GM19463 (cell line): ENCODE data around the gene SH3PXD2A.
"Not testable (repeated sequence)": the region's sequence is repeated elsewhere in the genome, so short reads cannot be mapped to it uniquely, and the experiment has no call there.

ENCODE experiments used
- ATAC-seq: cut with Tn5 transposase; IDR thresholded peaks from one replicate; pipeline ENCODE4 v1.9.1; 2021; ENCODE audit warnings: mild to moderate bottlenecking, moderate library complexity; ENCODE audit not compliant: unreplicated experiment

Gene SH3PXD2A

DNA sequence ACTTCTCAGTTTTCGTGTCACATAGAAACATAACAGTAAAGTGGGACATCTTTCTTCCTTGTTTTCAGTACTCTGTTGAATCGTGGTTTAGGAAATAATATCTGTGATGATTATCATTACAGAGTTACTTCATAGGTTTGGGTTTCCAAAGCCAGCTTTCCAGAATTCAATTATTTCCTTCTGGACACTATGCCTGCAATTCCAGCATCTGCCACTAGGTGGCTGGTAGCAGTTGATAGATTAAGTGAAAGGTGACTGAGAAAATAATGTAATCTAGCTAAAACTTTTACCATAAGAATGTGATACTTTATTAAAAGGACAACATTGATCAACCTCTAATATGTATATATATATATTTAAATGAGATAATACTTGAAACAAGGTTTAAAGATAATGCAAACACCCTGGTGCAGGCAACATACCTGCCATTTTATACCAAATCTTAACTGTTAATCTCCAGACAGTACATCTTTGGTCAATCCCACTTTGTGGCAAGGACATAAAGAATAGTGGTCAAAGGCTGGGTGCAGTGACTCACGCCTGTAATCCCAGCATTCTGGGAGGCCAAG, 102.6 kb downstream of the SH3PXD2A start:
- ATAC-seq, result no peak

DNA sequence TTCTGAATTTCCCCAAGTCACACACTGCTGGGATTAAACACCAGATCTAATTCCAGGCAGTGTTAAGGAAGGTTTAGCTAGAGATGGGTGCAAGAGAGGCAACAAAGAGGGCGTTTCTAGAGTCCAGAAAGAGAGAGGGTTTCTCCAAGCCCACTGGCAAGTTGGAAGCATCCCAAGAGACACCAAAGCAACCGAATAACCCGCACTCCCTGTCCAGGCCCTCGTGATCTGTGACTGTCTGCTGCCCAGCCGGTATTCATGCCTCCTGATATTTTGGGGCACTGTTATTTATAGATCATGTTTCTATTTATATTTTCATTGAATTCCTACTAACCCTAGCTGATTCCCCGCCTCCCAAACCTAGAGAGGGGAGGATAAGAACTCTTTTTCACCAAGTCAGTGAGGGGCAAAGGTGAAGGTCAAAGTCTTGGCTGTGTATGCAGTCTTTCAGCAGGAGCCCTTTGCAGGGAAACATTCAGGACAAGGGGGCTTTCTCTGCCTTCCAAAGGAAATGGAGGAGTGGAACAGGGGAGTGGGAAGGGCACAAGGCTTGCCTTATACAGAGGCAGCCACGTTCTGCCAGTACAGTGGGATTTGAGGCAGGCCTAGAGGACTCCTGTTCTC, 103.6 kb downstream of the SH3PXD2A start:
- no peak for ATAC-seq

DNA sequence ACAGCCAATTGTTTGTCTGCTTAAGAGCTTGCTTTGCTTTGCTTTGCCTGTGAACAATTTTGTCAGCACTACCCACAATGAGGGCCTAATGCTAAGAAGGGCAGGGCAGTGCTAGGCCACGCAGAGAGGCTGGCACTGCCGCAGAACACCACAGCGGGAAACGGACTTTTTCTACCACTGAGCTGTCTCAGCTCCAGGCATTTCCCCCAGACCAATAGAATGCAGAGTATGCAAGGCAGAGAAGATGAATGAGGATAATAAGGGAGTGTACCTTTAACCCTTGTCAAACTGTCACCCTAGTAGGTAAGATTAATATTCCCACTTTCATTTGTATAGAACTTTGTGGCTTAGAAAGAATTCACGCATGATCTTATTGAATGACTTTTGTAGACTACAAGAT, 104.5 kb downstream of the SH3PXD2A start:
- no peak for ATAC-seq

DNA sequence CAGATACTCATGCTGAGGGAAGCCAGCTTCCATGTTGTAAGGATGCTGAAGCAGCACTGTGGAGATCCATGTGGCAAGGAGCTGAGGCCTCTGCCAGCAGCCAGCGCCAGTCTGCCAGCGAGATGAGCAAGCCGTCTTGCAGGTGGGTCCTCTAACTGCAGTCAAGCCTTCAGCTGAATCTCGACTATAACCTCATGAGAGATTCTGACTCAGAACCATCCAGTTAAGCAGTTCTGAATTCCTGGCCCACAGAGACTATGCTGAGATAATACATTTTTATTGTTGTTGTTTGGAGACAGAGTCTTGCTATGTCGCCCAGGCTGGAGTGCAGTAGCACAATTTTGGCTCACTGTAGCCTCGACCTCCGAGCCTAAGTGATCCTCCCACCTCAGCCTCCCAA, 105.6 kb downstream of the SH3PXD2A start:
- ATAC-seq, result no peak

DNA sequence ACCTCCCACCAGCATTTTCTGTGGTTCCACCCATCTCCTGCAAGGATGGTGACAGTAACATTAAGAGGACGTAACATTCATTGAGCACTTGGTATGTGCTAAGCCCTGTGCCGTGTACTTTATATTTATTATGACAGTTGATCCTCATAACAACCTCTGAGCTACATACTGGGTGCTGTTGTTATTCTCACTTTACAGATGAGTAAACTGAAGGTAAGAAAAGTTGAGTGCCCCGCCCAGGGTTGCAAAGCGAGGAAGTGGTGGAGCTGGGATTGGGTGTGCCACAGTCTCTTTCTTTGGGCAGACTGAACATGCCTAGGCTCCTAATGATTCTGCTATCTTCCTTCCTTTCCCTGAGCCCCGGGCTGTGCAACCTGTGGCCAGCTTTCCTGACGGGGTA, 107.4 kb downstream of the SH3PXD2A start:
- no peak for ATAC-seq

DNA sequence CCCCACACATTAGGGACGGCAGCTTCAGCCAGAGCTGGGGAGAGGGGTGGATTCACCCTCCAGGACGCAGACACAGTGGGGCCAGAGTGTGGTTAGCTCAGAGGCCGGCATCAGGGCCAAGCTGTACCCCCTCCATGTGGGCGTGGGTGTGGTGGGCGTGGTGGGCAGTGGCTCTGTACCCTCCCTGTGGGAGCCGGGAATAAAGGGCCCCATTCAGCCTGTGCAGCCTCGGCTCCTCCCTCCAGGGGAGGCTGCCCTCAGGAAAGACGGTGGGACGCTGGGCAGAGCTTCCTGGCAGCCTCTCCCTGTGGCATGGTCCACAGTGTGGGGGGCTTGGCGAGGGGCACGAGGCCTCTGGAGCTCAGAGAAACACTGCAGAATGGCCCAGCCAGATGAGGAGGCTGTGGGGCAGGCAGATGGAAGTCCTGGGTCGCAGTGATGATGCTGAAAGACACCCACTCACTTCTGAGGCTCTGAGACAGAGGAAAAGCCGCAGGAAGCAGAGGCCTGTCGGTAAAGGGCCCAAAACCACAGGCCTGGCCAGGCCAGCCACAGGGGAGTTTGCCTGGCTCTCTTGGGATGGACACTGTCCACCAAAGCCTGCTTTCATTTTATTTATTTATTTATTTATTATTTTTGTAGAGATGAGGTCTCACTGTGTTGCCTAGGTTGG, 108.0 kb downstream of the SH3PXD2A start:
- ATAC-seq, result no peak

DNA sequence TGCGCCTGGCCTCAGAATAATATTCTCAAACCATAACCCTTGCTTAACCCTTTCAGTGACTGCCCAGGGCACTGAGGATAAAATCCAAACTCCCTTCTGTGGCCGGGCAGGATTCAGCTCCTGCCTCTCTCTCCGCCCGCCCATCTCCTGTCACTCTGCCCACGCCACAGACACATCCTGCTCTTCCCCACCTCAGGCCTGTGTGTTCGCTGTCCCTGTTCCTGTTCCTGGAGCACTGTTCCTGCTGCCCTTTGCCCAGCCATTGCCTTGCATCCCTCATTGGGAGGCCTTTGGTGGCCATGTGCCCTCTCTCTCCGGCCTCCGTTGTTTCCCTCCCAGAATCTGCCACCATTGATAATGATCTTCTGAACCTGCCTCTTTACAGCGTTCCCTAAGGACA, 108.8 kb downstream of the SH3PXD2A start:
- no peak for ATAC-seq

DNA sequence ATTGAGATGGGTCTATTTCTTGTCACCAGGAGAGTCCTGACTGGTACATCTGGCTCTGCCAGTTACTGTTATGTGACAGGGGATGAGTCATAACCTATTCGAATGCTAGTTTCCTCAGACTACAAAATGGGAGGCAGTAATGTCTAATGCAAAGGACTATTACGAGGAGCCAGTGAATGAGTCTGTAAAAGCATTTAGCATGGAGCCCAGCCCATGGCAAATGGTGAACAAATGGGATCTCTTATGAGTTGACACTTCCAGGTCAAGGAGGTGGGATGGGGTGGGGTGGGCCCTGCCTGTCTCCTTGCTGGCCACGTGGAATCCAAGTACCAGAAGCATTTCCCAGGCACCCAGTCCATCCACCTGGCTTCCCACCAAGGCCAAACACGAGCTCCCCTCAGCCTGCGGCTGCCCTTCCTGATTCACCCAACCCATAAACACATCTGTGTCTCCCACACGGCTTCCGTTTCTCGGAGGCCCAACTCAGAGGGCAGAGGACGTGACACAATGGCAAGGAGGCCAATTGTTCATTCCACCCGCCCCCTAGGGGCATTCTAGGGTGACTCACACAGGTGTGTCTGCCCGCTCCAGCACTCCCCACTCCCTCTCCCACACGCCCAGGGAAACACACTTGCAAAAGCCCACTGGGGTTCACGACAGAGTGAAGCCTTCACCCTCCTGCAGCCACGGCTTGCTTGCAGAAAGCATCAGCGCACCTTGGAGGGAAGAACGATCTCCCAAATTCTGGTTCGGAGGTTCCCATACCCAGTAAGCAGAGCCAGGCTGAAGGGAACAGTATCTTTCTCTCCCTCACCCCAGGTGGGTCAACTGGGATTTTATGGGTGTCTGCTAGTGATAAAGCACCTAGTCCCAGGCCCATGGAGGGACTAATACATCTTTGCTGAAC, 109.8 kb downstream of the SH3PXD2A start:
- no peak for ATAC-seq

DNA sequence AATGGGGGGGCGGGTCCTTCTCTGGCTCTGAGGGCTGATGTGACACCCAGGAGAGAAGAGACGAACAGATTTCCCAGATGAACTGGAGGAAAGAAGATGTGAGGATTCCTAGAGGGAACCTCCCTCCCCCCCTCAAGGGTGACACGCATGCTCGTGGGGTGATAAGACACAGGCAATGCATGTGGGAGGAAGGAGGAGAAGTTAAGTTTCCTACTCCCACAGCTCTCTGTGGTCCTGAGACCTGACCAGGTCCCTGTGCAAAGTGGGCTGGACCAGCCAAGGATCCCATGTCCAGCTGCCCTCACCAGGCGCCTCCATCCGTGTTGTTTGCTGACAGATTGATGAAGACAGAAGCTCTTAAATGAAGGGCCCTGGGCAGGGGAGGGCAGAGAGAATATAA, 112.6 kb downstream of the SH3PXD2A start:
- no peak for ATAC-seq

DNA sequence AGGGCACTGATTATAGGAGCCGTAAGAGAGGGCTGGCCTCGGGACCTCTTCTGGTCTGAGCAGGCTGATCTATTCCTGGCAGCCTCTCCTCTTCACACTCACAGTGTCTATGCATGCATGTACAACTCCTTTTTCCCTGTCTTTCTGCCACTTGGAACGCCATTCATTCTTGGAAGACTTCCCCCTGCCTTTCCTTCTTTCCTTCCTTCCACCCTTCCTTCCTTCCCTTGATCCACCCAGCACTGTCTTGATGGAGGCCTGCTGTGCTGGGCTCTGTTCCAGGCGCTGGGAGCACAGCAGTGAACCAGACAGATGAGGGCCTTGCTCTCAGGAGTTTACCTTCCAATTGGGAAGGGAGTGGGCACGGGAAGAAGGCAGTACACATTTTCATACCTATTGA, 114.8 kb downstream of the SH3PXD2A start:
- no peak for ATAC-seq

DNA sequence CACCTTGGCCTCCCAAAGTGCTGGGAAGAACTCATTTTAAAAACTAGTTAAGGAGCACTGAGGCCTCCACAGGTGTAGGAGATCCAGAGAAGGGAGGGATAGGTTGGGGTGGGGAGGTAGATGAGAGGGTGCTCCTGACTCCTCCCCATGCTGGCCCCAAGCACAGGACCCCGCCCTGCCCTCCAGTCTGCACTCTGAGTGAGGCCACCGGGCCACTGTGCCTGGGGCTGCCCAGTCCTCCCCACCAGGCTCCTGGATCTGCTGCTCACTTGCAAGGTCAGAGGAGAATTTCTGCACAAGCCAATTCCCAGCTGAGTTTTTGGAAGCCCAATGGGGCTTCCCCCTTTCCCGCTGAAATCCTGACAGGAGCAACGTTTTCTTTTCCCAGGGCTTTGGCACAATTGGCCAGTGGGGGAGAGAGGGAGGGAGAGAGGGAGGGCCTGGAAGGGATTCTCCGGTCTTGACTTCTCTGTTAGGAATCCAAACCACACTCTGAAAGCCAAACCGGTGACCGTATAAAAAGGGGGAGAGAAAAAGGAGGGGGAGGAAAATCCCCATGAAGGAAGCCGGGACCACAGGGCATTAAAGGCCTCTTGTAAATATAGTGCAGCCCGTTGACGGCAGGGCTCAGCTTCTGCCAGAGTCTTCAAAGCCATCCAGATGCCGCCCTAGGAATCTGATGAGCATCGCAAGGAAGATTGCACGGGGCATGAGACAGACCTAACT, 116.2 kb downstream of the SH3PXD2A start:
- ATAC-seq, result no peak

DNA sequence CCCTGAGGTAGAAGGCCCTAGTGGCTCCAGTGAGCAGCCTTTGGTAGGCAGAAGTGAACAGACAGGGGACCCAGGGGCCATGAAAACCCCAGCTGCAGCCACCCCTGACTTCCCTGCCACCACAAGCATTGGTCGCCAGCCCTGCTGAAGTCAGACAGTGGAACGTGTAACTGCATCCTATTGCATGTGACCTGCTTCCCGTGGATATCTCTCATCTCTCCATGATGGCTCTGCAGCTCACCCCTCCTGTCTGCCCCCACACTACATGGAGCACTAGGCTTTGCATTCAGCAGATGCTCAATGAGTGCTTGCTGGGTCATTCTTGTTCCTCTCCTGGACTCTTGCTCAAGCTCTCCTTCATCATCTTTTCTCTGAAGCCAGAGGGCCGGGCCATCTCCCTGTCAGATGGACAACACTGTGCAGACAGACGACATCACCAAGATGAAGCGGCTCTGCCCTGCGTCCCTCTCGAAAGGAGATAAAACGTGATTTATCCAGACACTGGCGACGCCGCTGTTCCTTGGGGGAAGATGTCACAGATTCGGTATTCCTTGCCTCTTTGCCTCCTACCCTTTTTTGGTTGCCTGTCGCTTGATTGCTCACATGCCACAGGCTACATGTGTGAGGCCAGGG, 117.5 kb downstream of the SH3PXD2A start:
- no peak for ATAC-seq

DNA sequence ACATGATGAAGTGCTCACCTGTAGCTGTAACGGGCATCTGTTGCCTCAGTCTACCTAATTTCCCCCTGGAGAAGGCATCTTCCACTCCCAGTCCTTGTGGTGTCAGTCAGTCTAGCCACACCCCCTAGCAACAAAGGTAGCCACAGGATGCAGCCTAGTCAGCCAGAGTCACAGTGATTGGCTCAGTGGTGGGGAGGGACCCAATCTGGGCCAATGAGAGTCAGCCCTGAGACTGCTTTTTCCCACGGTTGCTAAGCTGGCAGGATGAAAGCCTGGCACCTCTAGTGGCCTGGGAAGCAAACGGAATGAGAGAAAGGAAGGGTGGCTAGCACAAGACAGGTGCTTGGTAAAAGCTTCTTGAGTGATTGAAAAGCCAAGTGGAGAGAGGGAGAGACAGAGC, 118.6 kb downstream of the SH3PXD2A start:
- ATAC-seq, result peak; percentile 71

DNA sequence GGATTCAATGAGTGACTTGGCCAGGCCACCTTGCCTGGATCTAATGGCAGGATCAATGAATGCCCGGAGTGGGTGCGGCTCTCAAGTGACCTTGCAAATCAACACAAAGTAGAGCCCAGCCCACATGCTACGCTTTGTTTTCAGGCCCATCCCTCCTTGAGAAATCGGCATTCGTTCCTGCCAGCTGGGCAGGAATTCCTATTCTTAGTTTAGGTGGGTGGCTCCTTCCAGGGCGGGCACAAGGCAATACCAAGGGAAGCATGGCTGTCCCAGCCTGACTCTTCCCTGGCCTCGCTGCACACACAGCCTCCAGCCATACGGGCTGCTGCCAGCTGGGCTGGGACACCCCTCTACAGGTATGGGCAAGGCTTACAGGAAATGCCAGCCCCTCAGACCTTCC, 119.3 kb downstream of the SH3PXD2A start:
- no peak for ATAC-seq

DNA sequence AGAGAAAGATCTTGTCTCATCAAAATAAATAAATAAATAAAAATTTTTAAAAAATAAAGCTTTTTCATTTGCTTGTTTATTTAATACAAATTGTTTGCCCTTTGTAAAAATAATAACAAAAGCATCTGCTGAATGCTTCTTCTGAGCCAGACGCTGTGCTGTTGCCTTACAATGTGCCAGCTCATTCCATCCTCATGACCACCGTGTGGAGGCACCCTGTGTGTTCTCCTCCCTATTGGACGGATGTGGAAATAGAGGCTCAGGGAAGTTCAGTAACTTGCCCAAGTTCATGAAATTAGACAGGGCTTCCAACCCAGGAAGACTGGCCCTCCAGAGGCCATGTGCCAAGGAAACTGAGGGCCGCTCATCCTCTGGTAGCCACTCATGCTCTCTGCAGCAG, 120.6 kb downstream of the SH3PXD2A start:
- ATAC-seq, result no peak

DNA sequence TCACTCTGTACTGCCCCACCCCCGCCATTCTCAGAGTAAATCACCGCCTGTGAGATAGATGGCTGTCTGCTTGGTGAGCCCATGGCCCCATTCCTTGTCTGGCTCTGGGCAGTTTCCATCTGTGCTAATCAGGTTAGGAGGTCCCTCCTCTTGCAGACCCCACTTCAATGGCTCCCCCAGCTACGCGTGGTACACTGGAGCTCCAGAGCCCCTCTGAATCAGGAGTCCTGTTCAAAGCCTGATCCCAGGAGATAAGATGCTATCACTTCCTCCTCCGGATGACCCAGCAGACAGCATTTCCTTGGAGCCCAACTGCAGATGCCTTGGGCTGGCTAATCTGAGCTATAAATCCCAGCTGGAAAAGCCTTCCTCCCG, 122.3 kb downstream of the SH3PXD2A start:
- no peak for ATAC-seq

DNA sequence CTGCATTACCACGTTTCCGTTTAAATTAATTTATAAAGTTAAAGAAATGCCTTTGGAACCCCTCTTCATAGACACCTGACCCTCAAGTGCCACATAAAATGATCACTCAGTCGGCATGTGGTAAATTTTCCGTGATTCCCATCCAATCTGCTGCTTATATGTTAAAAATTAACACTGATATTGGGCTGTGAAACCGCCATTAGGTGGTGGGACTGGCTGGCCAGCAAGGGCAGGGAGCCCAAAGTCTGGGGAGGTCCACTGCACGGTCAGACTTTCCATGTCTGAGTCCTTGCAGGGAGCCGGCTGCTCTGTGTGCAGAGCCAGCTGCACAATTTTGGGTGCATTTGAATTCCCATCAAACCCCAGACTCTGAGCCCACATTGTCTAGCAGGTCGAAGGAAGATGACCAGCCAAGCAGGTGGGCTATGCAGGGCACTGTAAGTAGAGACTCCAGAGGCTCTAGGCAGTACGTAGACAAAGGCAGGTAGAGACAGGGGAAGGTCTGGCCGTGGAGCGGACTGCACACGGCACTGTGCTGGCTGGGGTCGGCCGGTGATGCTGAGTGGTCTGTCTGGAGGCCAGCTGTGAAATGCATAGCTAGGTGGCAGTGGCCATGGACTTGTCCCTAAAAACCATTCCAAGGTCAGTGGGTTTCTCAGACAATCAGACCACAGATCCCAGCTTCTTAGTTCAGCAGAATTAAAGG, 122.9 kb downstream of the SH3PXD2A start:
- ATAC-seq, result no peak

DNA sequence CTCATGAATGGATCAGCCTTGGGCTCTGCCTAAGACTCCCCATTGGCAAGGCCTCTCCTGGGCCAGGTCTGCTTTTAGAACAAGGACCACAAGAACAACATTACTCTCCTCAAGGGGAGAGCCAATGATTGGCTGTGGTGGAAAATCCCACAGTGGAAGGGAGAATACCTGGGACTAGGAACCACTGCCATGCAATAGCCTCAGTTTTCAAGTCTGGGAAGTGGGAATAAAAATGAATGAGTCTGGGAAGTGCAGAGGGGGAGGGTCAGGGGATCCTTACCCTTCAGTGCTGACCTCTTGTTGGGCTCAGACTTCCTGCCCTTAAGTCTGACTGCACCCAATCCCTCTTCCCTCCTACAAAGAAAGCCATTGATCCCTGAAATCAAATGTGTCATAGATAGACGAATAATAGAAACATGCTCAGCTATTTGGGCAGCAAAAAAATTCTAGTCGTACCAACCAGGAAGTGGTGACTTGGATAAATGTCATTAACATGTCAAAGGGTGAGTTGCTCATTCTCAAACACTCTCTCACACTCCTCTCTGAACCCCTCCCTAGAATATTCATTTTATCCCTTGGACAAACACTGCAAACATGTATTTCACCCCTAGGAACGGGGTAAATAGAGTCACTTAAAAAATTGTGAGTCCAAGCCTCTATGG, 123.6 kb downstream of the SH3PXD2A start:
- ATAC-seq, result no peak

DNA sequence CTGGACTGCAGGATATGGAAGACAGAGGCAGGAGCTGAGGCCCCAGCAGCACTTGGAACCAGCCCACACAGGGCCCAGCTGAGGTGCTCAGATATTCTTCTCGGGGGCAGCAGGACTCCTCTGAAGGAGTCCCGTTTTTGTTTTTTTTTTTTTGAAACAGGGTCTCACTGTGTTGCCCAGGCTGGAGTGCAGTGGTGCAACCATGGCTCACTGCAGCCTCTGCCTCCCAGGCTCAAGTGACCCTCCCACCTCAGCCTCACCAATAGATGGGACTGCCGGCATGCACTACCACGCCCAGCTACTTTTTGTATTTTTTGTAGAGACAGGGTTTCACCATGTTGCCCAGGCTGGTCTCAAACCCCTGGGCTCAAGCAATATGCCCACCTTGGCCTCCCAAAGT, 124.3 kb downstream of the SH3PXD2A start:
- ATAC-seq, result not testable (repeated sequence)
